Endothelial cell of umbilical vein (primary cell): ENCODE measurements around the gene SRPK1.

Source experiments
- FOS ChIP-seq: IDR thresholded peaks from 2 replicates; pipeline ENCODE4 v1.6.1; 2011; ENCODE audit warnings: mild to moderate bottlenecking, low read length, moderate library complexity, borderline replicate concordance; ENCODE audit not compliant: insufficient read depth
- MAX ChIP-seq: IDR thresholded peaks from 2 replicates; pipeline ENCODE4 v1.6.1; 2011; ENCODE audit not compliant: insufficient read depth, insufficient read length
- POLR2A ChIP-seq: IDR thresholded peaks from 2 replicates; pipeline ENCODE4 v1.6.1; 2012; ENCODE audit warnings: low read depth, mild to moderate bottlenecking, control low read depth, low read length
- TF ChIP-seq, protein P1 (sequence below), 2 donors: IDR thresholded peaks; 1 replicate in 1 of 2; 2 replicates in 1 of 2; pipeline ENCODE4 v1.5.1; 2011; ENCODE audit warnings: low read length in 2 of 2, mild to moderate bottlenecking in 2 of 2, moderate library complexity in 2 of 2, control low read depth in 1 of 2, inconsistent platforms in 1 of 2, low read depth in 1 of 2; ENCODE audit not compliant: insufficient read depth in 1 of 2; ENCODE audit errors: extremely low read depth in 1 of 2

- TF ChIP-seq FOS (no peak), POLR2A (no peak), MAX (no peak)
- TF ChIP-seq, protein P1, sequence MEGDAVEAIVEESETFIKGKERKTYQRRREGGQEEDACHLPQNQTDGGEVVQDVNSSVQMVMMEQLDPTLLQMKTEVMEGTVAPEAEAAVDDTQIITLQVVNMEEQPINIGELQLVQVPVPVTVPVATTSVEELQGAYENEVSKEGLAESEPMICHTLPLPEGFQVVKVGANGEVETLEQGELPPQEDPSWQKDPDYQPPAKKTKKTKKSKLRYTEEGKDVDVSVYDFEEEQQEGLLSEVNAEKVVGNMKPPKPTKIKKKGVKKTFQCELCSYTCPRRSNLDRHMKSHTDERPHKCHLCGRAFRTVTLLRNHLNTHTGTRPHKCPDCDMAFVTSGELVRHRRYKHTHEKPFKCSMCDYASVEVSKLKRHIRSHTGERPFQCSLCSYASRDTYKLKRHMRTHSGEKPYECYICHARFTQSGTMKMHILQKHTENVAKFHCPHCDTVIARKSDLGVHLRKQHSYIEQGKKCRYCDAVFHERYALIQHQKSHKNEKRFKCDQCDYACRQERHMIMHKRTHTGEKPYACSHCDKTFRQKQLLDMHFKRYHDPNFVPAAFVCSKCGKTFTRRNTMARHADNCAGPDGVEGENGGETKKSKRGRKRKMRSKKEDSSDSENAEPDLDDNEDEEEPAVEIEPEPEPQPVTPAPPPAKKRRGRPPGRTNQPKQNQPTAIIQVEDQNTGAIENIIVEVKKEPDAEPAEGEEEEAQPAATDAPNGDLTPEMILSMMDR (IDR thresholded peaks at IDR 0.05; ENCODE audit: extremely low read depth in 1 of 2, insufficient read depth in 1 of 2, low read depth in 1 of 2, low read length in 2 of 2): no peak
Measured at GRCh38 chr6:35842381-35842780, 78.5 kb downstream of the SRPK1 start.
